WTC11 (cell line): ENCODE results near the gene TSPAN17.

ENCODE experiments used
- ETV6 ChIP-seq: sonication (generic); formaldehyde crosslinking; IDR thresholded peaks from 2 replicates; pipeline ENCODE4 v1.8.1; 2022; ENCODE audit warnings: mild to moderate bottlenecking, missing genetic modification reagents
- MYBL2 ChIP-seq: sonication (generic); formaldehyde crosslinking; IDR thresholded peaks from 2 replicates; pipeline ENCODE4 v1.8.1; 2023; ENCODE audit warnings: mild to moderate bottlenecking, moderate library complexity, missing genetic modification reagents
- NR1H2 ChIP-seq: sonication (generic); formaldehyde crosslinking; IDR thresholded peaks from 2 replicates; pipeline ENCODE4 v1.9.0; 2021; ENCODE audit warnings: mild to moderate bottlenecking, moderate library complexity, missing genetic modification reagents
- TF ChIP-seq, protein P1 (sequence below): sonication (generic); formaldehyde crosslinking; IDR thresholded peaks from 2 replicates; pipeline ENCODE4 v1.8.0; 2022; ENCODE audit warnings: mild to moderate bottlenecking, missing genetic modification reagents
- TF ChIP-seq, protein P2 (sequence below): sonication (generic); formaldehyde crosslinking; IDR thresholded peaks from 2 replicates; pipeline ENCODE4 v1.8.0; 2023; ENCODE audit warnings: missing genetic modification reagents
- TF ChIP-seq, protein P3 (sequence below): sonication (generic); formaldehyde crosslinking; IDR thresholded peaks from 2 replicates; pipeline ENCODE4 v1.8.1; 2023; ENCODE audit warnings: mild to moderate bottlenecking, missing genetic modification reagents

DNA sequence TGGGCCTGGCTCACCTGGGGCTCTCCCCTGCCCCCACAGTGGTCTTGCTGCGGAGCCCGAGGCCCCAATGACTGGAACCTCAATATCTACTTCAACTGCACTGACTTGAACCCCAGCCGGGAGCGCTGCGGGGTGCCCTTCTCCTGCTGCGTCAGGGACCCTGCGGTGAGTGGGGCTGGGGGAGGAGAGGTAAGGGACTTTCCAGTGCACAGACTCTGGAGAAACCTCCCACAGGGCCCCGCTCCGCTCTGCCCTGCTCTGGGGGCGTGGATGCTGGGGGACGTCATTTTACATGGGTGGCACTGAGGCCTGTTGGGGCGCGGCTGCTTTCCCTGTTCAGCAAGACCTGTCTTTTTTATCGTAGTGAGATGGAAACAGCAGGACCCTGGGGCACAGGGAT lies 7.6 kb downstream of the TSPAN17 start:
- TF ChIP-seq, protein P1, sequence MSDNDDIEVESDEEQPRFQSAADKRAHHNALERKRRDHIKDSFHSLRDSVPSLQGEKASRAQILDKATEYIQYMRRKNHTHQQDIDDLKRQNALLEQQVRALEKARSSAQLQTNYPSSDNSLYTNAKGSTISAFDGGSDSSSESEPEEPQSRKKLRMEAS, result no peak
- TF ChIP-seq, protein P2, sequence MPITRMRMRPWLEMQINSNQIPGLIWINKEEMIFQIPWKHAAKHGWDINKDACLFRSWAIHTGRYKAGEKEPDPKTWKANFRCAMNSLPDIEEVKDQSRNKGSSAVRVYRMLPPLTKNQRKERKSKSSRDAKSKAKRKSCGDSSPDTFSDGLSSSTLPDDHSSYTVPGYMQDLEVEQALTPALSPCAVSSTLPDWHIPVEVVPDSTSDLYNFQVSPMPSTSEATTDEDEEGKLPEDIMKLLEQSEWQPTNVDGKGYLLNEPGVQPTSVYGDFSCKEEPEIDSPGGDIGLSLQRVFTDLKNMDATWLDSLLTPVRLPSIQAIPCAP (CRISPR knock-in tag), result no peak
- TF ChIP-seq, protein P3, sequence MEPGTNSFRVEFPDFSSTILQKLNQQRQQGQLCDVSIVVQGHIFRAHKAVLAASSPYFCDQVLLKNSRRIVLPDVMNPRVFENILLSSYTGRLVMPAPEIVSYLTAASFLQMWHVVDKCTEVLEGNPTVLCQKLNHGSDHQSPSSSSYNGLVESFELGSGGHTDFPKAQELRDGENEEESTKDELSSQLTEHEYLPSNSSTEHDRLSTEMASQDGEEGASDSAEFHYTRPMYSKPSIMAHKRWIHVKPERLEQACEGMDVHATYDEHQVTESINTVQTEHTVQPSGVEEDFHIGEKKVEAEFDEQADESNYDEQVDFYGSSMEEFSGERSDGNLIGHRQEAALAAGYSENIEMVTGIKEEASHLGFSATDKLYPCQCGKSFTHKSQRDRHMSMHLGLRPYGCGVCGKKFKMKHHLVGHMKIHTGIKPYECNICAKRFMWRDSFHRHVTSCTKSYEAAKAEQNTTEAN (CRISPR knock-in tag), result no peak
- TF ChIP-seq MYBL2 (no peak), NR1H2 (CRISPR knock-in tag) (no peak), ETV6 (CRISPR knock-in tag) (no peak)
